ENCODE results near the gene ATP5PD.
"Not testable (repeated sequence)": the region's sequence is repeated elsewhere in the genome, so short reads cannot be mapped to it uniquely, and the experiment has no call there.

Gene ATP5PD

DNA sequence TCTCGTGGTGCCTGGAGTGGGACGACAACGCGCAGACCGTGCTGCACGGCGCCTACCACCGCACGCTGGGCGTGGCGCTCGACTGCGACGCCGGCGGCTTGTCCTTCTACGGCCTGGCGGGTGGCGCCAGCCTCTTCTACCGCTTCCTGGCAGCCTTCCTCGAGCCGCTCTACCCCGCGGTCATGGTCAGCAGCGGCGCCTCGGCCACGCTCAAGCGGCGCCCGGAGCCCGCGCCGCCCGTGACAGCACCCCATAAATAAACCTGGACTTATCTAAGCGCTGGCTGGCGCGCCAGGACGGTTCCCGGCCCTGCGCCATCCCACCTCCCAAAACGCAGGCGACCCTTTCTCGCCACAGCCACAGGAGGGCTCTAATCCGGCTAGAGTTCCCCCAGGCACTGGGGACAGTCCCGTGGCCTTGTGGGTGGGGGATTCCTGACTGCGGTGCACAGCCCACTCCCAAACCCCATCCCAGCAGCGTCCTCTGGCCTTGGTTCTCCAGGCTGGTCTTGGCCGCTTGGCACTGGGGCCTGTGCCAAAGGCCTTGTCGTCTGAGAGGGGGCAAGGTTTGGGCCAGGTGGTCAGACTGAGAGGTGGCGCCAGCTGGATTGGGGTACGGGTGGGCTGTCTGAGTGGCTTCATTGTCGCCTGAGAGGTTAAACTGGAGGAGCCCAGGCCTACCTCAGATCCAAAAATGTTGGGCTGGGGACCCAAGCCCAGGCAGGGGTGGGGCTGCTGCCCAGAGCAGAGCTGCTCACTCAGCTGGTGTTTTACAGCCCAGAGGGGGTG is 30.9 kb upstream of the ATP5PD start:
- no peak for DNase-seq (ENCODE audit: low read depth)

GRCh38 chr17:75077072-75077495 is 30.3 kb upstream of the ATP5PD start:
- DNase-seq (ENCODE audit: low read depth) = no peak

- no peak for DNase-seq (ENCODE audit: low read depth)
These were observed 29.0 kb upstream of the ATP5PD start for GRCh38 chr17:75075597-75076336.

- DNase-seq (ENCODE audit: low read depth) = no peak
These were observed 27.8 kb upstream of the ATP5PD start for GRCh38 chr17:75074532-75074931.

DNA sequence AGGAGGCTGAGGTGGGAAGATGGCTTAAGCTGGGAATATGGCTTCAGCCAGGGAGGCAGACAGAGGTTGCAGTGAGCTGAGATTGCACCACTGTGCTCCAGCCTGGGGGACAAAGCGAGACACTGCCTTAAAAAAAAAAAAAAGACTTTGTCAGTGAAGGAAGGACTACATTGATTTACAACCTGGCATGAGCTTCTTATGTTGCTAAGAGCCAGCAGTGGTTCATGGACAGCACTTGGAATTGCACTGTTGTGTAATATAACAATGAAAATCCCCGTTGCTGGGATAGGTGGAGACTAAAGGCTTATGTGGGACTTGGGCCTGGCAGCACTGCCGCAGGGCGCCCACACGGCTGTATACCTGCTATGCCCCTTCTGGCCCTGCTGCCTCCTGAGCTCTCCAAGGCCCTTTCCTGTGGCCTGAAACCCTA is 26.9 kb upstream of the ATP5PD start:
- DNase-seq (ENCODE audit: low read depth) = no peak

DNA sequence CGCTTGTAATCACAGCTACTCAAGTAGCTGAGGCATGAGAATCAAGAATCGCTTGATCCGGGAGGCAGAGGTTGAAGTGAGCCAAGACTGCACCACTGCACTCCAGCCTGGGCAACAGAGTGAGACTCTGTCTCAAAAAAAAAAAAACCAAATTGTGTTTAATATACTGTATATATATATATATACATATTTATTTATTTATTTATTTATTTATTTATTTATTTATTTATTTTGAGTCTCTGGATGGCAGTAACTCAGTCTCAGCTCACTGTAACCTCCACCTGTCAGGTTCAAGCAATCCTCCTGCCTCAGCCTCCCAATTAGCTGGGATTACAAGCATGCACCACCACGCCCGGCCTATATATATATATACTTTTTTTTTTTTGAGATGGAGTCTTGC is 26.1 kb upstream of the ATP5PD start:
- not testable (repeated sequence) for DNase-seq (ENCODE audit: low read depth)

- DNase-seq (ENCODE audit: low read depth) = not testable (repeated sequence)
These were observed 24.9 kb upstream of the ATP5PD start for GRCh38 chr17:75071478-75072271.

- no peak for DNase-seq (ENCODE audit: low read depth)
These were observed 23.0 kb upstream of the ATP5PD start for GRCh38 chr17:75069783-75070182.

GRCh38 chr17:75068750-75069149 is 22.0 kb upstream of the ATP5PD start:
- DNase-seq (ENCODE audit: low read depth) = no peak

- no peak for DNase-seq (ENCODE audit: low read depth)
These were observed 21.1 kb upstream of the ATP5PD start for GRCh38 chr17:75067856-75068255.

DNA sequence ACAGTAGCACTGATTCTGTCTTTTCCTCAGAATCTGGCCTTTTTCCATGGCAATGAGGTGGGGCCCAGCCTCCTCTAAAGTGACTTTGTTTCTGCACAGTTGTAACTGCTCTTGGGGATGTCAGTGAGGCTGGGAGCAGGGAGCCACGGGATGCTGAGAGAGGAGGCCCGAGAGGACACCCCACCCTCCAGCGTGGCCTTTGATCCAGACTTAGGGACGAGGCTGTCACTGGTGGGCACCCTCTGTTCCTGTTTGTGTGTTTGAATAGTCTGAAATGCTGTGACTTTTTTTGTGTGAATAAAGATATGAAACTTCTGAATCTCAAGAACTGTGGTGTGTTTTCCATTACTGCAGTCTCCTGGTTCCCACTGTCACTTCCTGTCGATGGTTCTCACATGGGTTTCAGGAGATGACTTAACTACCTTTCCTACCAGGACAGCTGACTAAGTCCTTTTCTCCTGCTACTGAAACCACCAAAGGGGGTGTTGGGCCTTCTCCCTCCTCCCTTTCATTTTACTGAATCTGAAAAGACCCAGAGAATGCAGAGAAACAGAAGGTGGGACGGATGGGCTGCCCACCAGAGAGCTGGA is 18.9 kb upstream of the ATP5PD start:
- no peak for DNase-seq (ENCODE audit: low read depth)

GRCh38 chr17:75064867-75065561 is 18.2 kb upstream of the ATP5PD start:
- DNase-seq (ENCODE audit: low read depth) = no peak

GRCh38 chr17:75064460-75064859 is 17.7 kb upstream of the ATP5PD start:
- DNase-seq (ENCODE audit: low read depth) = no peak

GRCh38 chr17:75064040-75064439 is 17.3 kb upstream of the ATP5PD start:
- DNase-seq (ENCODE audit: low read depth) = no peak

GRCh38 chr17:75063626-75064025 is 16.9 kb upstream of the ATP5PD start:
- DNase-seq (ENCODE audit: low read depth) = no peak

DNA sequence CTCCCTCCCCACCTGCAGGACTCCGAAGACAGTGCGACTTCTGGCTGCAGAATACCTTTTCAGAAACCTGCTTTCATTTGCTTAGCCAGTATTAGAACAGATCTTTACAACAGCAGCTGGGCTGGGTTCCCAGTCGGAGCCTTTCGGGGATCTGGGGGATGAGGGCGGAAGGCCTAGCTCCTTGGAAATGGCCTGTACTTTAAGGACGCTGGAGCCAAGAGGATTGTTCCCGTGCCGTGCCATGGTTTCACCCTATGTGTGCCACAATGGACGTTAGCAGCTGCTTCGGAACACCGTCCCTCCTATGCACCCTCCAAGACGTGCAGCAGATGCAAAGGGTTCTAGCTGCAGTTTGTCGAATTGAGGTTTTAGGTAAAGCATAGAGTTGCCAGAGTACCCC is 16.4 kb upstream of the ATP5PD start:
- DNase-seq (ENCODE audit: low read depth) = no peak

GRCh38 chr17:75061618-75062017 is 14.8 kb upstream of the ATP5PD start:
- no peak for DNase-seq (ENCODE audit: low read depth)

- no peak for DNase-seq (ENCODE audit: low read depth)
These were observed 14.3 kb upstream of the ATP5PD start for GRCh38 chr17:75061055-75061438.

DNA sequence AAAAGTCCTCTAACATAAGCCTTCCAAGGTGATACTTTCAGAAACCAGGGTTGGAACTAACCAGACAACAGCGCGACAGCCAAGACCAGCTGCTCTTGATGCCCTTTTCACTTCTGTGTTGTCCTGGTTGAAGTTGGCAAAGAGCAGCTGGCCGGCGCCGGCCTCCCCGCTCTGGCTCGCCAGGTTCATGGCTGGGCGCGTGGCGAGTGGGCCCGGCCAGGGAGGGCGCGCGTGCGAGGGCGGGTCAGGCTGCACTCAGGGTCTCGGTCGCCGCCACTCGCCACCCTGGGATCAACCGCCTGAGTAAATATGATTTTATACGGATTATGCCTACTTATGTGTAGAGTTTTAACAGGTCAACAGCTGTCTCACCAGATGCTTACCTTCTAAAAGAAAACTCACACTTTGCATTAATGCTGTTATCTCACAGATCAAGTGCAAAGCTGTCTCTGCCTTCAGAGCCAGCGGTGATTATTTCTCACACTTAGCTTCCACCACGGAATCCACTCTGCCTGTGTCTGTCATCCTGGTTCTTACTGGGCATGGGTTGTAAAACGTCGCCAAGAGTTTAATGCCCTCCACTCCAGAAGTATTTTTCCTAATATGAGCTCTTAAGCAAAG is 13.8 kb upstream of the ATP5PD start:
- DNase-seq (ENCODE audit: low read depth) = no peak

- peak; percentile 60 for DNase-seq (ENCODE audit: low read depth)
These were observed 12.9 kb upstream of the ATP5PD start for GRCh38 chr17:75059369-75060345.
